Effector memory CD4-positive, alpha-beta T cell (primary cell): Measurements from ENCODE around the gene AADACL4.
"Not testable (repeated sequence)": the region's sequence is repeated elsewhere in the genome, so short reads cannot be mapped to it uniquely, and the experiment has no call there.

Source experiments
- DNase-seq, 3 donors: peaks; one replicate each; pipeline ENCODE4 v3.0.0-alpha.2; 2020
- H3K27ac ChIP-seq: 2 replicates; pipeline ENCODE4 v1.7.0; 2013; ENCODE audit warnings: mild to moderate bottlenecking, low read length, moderate library complexity; ENCODE audit not compliant: insufficient read depth, poor library complexity, severe bottlenecking
- H3K27me3 ChIP-seq: replicated peaks from 2 replicates; pipeline ENCODE4 v1.7.0; 2013; ENCODE audit warnings: mild to moderate bottlenecking, low read length; ENCODE audit not compliant: insufficient read depth, control insufficient read depth, poor library complexity, severe bottlenecking
- H3K36me3 ChIP-seq: 2 replicates; pipeline ENCODE4 v1.7.0; 2013; ENCODE audit warnings: mild to moderate bottlenecking, low read length, moderate library complexity; ENCODE audit not compliant: control insufficient read depth, insufficient read depth
- H3K4me1 ChIP-seq: 2 replicates; pipeline ENCODE4 v1.7.0; 2013; ENCODE audit warnings: low read length, mild to moderate bottlenecking; ENCODE audit not compliant: control insufficient read depth, insufficient read depth, poor library complexity, severe bottlenecking
- H3K4me3 ChIP-seq: 2 replicates; pipeline ENCODE4 v1.7.0; 2013; ENCODE audit warnings: low read length, low read depth, mild to moderate bottlenecking; ENCODE audit not compliant: insufficient read depth, poor library complexity, severe bottlenecking
- H3K9me3 ChIP-seq: 2 replicates; pipeline ENCODE4 v1.7.0; 2013; ENCODE audit warnings: mild to moderate bottlenecking, low read length, moderate library complexity; ENCODE audit not compliant: control insufficient read depth

The AADACL4 gene

DNA sequence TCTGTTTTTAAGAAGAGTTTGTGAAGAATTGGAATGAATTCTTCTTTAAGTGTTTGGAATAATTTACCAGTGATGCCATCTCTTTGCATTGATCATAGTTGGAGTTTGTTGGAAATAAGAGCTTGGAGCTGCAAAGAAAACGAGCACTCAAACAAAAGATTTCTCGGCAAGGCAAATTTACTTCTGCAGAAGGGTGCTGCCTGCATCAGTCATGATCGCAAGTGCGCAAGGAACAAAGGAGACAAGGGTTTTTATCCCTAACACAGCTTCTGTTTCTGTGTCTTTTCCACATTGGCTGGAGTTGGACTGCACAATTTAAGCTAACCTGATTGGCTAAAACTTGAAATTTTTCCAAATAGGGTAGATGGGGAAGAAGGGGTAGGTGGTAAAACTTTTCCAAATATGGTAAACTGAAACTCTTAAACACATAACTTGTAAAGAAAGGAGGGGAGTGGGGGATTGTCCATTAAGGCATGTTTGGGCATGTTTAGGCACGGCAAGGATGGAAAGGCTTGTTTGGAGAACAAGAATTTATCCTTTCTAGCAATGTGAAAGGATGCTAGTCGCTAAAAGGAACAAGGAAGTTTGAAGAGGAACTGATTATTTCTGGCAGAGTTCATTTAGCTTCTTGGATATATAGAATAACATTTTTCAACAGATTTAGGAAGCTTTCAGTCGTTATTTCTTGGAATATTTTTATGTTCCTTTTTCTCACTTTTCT, 3.5 kb upstream of the AADACL4 start:
- H3K36me3 ChIP-seq = no peaks in the 10 kb centered on the region
- no peak overlapping the region for H3K27ac ChIP-seq
- H3K27me3 ChIP-seq = no peaks in the 10 kb centered on the region
- no peak overlapping the region for H3K4me3 ChIP-seq
- no peaks in the 10 kb centered on the region for H3K9me3 ChIP-seq
- no peaks in the 10 kb centered on the region for H3K4me1 ChIP-seq
- DNase-seq = no peak

DNA sequence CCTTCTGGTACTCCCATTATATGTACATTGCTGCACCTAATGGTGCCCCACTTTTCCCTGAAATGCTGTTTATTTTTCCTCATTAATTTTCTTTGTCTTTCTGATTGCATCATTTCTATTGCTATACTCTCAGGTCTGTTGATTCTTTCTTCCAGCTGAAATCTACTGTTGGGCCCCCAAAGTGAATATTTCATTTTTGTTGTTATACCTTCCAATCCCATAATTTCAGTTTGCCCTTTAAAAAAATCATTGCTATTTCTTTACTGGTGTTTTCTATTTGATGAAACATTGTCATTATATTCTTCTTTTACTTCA, 3.0 kb upstream of the AADACL4 start:
- DNase-seq = no peak
- Histone ChIP-seq H3K9me3 (no peaks in the 10 kb centered on the region), H3K4me3 (no peak overlapping the region), H3K27me3 (no peaks in the 10 kb centered on the region), H3K4me1 (no peaks in the 10 kb centered on the region), H3K27ac (no peak overlapping the region), H3K36me3 (no peaks in the 10 kb centered on the region)

DNA sequence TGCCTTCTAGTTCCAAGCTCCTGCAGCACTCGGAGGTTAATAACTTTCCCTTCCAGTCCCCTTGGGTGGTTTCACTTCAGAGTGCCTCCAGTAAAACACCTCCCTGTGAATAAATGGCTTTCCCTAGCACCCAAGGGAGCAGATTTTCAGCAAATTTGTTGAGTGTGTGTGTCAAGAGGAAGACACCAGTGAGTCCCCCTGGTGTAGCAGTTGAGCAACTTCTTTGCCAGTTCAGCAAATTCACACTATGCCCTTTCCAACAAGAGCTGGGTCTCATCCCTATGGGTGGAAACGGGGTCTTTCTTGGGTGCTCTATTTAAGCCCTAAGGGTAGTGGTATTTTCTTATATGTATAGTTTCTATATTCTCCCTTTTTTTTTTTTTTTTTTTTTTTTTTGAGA, 806 bp upstream of the AADACL4 start:
- Histone ChIP-seq H3K36me3 (no peaks in the 10 kb centered on the region), H3K27ac (no peak overlapping the region), H3K4me1 (no peaks in the 10 kb centered on the region), H3K27me3 (no peaks in the 10 kb centered on the region), H3K4me3 (no peak overlapping the region), H3K9me3 (no peaks in the 10 kb centered on the region)
- no peak for DNase-seq

DNA sequence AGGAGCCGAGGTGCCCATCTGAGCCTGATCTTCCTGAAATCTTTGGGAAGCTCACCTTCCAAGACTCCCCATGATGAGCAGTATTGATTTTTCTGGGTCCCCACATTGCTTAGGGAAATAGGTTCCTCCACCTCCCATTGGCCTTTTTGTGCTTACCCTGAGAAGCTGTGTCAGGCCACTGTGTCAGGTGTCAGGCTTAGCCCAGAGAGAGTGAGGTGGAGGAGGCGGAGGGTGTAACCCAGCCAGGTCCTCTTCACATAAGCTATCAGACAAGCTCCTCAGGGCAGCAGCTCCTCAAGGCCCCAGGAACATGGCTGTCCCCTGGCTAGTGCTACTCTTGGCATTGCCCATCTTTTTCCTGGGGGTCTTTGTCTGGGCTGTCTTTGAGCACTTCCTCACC, 352 bp downstream of the AADACL4 start:
- DNase-seq = no peak
- H3K4me1 ChIP-seq = no peaks in the 10 kb centered on the region
- H3K36me3 ChIP-seq = no peaks in the 10 kb centered on the region
- H3K4me3 ChIP-seq = no peak overlapping the region
- H3K27me3 ChIP-seq = no peaks in the 10 kb centered on the region
- H3K27ac ChIP-seq = no peak overlapping the region
- no peaks in the 10 kb centered on the region for H3K9me3 ChIP-seq

DNA sequence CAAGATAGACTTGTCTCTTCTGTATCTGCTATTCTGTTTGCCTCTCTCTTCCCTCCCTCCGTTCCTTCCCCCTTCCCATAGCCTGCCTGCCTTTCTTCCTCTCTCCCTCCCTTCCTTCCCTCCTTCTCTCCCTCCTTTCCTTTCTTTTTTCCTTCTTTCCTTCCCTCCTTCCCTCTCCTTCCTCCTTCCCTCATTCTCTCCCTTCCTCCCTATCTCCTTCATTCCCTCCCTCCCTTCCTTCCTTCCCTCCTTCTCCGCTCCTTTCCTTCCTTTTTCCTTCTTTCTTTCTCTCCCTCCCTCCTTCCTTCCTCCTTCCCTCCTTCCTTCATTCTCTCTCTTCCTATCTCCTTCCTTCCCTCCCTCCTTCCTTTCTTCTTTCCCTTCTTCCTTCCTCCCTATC, 944 bp downstream of the AADACL4 start:
- Histone ChIP-seq H3K9me3 (no peaks in the 10 kb centered on the region), H3K27me3 (no peaks in the 10 kb centered on the region), H3K27ac (no peak overlapping the region), H3K4me1 (no peaks in the 10 kb centered on the region), H3K36me3 (no peaks in the 10 kb centered on the region), H3K4me3 (no peak overlapping the region)
- no peak for DNase-seq

DNA sequence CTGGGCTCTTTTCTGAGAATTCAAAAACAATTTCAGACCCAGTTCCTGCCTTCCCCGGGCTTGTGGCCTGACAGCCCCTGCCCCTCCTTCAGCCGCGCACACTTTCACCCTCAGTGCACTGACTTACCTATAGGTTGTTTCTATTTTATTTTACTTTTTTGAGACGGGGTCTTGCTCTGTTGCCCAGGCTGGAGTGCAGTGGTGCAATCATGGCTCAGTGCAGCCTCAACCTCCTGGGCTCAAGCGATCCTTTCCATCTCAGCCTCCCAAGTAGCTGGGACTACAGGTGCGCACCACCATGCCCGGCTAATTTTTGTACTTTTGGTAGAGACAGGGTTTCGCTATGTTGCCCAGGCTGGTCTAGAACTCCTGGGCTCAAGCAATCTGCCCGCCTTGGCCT, 1.5 kb downstream of the AADACL4 start:
- H3K27ac ChIP-seq, H3K36me3 ChIP-seq, H3K4me1 ChIP-seq, H3K27me3 ChIP-seq, H3K4me3 ChIP-seq, DNase-seq, H3K9me3 ChIP-seq: not testable (repeated sequence)

DNA sequence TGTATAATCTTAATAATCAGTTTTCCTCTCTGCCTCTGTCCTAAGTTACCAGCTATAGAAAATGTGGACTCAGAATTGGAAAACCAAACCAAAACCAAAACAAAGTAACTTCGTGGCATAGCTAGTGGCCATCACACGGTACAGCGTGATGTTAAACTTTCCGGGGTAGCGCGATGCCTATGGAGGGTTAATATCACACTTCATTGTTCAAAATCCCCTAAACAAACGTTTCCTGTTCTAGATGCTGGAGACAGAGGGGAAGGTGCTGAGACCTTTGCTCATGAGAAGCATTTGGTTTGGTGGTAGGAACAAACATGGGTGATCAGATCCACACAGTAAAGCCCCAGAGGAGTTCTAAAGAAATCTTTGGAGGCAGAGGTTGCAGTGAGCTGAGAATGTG, 4.9 kb downstream of the AADACL4 start:
- DNase-seq = no peak
- Histone ChIP-seq H3K9me3 (no peaks in the 10 kb centered on the region), H3K27me3 (no peaks in the 10 kb centered on the region), H3K4me3 (no peak overlapping the region), H3K36me3 (no peaks in the 10 kb centered on the region), H3K27ac (no peak overlapping the region), H3K4me1 (no peaks in the 10 kb centered on the region)

DNA sequence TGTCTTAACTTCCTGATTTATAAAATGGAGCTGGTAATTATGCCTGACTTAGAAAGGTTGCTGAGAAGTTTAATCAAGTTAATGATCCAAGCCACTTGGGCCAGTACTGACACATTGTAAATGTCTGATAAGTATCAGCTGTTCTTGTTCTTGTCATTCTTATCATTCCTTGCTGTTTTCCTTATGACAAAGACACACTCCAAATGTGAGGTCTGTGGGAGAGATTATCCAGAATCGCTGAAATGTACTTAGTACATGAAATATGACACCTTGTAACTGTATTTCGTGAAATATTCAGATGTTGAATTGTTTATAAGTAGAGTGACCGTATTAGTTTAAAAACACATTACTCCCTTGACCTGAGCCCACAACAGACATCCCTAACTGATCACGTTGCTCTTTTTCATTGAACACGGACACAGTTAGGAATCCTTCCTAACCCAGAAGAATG, 6.1 kb downstream of the AADACL4 start:
- no peak for DNase-seq
- H3K4me1 ChIP-seq = no peaks in the 10 kb centered on the region
- no peaks in the 10 kb centered on the region for H3K9me3 ChIP-seq
- H3K36me3 ChIP-seq = no peaks in the 10 kb centered on the region
- H3K27me3 ChIP-seq = no peaks in the 10 kb centered on the region
- H3K27ac ChIP-seq = no peak overlapping the region
- no peak overlapping the region for H3K4me3 ChIP-seq

DNA sequence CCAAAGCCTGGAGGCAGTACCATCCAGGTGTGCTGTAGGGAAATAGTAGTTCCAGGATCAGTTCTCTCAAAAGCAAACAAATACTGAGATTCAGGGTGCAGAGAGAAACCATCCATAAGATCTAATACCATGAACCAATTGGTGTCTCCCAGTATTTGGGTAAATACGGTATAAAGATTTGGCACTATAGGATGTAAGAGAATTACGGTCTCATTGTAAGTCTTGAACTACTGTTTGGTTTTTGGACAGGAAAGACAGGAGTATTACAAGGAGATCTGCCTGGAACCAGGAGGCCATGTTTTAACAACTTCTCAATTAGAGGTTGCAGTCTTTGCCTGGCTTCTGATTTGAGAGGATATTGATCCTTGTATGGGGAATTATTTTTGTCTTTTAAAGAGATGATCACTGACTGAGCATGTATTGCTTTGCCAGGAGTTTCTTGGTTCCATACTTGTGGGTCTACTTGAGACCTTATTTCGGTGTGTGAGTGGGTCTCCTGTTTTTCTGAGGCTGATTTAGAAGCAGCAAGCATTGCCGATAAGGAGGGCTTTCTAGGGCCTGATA, 10.2 kb downstream of the AADACL4 start:
- H3K27me3 ChIP-seq = no peaks in the 10 kb centered on the region
- no peak for DNase-seq
- no peak overlapping the region for H3K4me3 ChIP-seq
- no peaks in the 10 kb centered on the region for H3K4me1 ChIP-seq
- H3K36me3 ChIP-seq = no peaks in the 10 kb centered on the region
- H3K9me3 ChIP-seq = no peaks in the 10 kb centered on the region
- no peak overlapping the region for H3K27ac ChIP-seq

DNA sequence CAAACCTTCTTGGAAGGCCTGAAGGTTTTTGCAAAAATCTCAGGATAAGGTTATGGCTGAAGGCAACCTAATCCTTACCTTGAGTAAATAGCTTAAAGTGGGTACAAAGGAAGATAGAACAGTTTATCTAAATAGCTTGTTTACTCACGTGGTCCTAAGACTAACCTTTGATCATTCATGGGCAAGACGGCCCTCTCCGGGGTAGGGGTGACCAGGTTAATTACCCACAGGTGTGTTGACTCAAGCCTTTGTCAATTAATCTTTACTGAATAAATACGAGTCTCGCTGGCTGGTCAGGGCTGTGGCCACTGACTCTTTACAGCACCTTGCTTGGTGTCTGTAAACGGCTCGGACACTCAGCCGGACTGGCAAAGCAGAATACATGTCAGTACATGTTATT, 10.8 kb downstream of the AADACL4 start:
- Histone ChIP-seq H3K27ac (no peak overlapping the region), H3K4me1 (no peaks in the 10 kb centered on the region), H3K27me3 (no peaks in the 10 kb centered on the region), H3K9me3 (no peaks in the 10 kb centered on the region), H3K36me3 (no peaks in the 10 kb centered on the region), H3K4me3 (no peak overlapping the region)
- DNase-seq = no peak
